Measurements from ENCODE around the gene RPLP1. TPM values are rescaled to one million over a fixed set of nuclear protein-coding genes. Genes with fewer than 3 reads are reported as not detected.
A peak's percentile ranks its signal among the peaks of the same experiment; 100 is the strongest.

The RPLP1 gene
- total RNA-seq: 1,000 to 10,000 TPM; 1,785 to 1,910 TPM

GRCh38 chr15:69452692-69453521, at the start of gene RPLP1:
Gene RPLP1 (plus strand): TSS chr15:69452818. CDS start chr15:69452949, 131 bp downstream.
- Mint-ChIP-seq H3K4me3 (peak within 1 kb of the TSS; percentile 100), H3K4me1 (peaks cover 31% of the 10 kb centered on the region), H3K9me3 (no peaks in the 10 kb centered on the region), H3K27ac (peak within 1 kb of the TSS; percentile 100), H3K36me3 (peaks cover 37% of the 10 kb centered on the region), H3K27me3 (no peaks in the 10 kb centered on the region)
- POLR2A ChIA-PET: interaction anchor here (0.5 to 4.4 kb wide), 25 partner anchors 10 to 1906 kb away, joined by 3 to 134 read pairs (median 5); partner anchors contain the start of genes GLCE, KIF23 and TLE3
- ATAC-seq (ENCODE audit: low read depth) (peak; percentile 89), DNase-seq (peak; percentile 97)

GRCh38 chr15:69403594-69403993, 49.0 kb upstream of the RPLP1 start:
- no peak for DNase-seq
- no peak overlapping the region for H3K27ac Mint-ChIP-seq
- no peaks in the 10 kb centered on the region for H3K36me3 Mint-ChIP-seq
- H3K27me3 Mint-ChIP-seq: peaks cover 21% of the 10 kb centered on the region
- peaks cover 7% of the 10 kb centered on the region for H3K4me1 Mint-ChIP-seq
- no peak for ATAC-seq (ENCODE audit: low read depth)
- POLR2A ChIA-PET: no interaction called here
- no peak overlapping the region for H3K4me3 Mint-ChIP-seq
- H3K9me3 Mint-ChIP-seq: no peaks in the 10 kb centered on the region

GRCh38 chr15:69405110-69405509, 47.5 kb upstream of the RPLP1 start:
- POLR2A ChIA-PET: no interaction called here
- Mint-ChIP-seq H3K27ac (no peak overlapping the region), H3K27me3 (peaks cover 21% of the 10 kb centered on the region), H3K4me1 (peaks cover 4% of the 10 kb centered on the region), H3K9me3 (no peaks in the 10 kb centered on the region), H3K36me3 (no peaks in the 10 kb centered on the region), H3K4me3 (no peak overlapping the region)
- DNase-seq: no peak
- no peak for ATAC-seq (ENCODE audit: low read depth)

GRCh38 chr15:69407719-69408400, 44.8 kb upstream of the RPLP1 start:
- Mint-ChIP-seq H3K4me3 (no peak overlapping the region), H3K27ac (no peak overlapping the region), H3K4me1 (no peaks in the 10 kb centered on the region), H3K27me3 (peaks cover 25% of the 10 kb centered on the region), H3K9me3 (no peaks in the 10 kb centered on the region), H3K36me3 (no peaks in the 10 kb centered on the region)
- no peak for DNase-seq
- ATAC-seq (ENCODE audit: low read depth): no peak
- POLR2A ChIA-PET: no interaction called here

GRCh38 chr15:69408841-69409240, 43.8 kb upstream of the RPLP1 start:
- Mint-ChIP-seq H3K4me1 (peaks cover 8% of the 10 kb centered on the region), H3K4me3 (no peak overlapping the region), H3K36me3 (no peaks in the 10 kb centered on the region), H3K27me3 (peaks cover 25% of the 10 kb centered on the region), H3K9me3 (no peaks in the 10 kb centered on the region), H3K27ac (no peak overlapping the region)
- ATAC-seq (ENCODE audit: low read depth): no peak
- POLR2A ChIA-PET: no interaction called here
- DNase-seq: no peak

GRCh38 chr15:69410248-69410874, 42.3 kb upstream of the RPLP1 start:
- no peaks in the 10 kb centered on the region for H3K9me3 Mint-ChIP-seq
- no peak overlapping the region for H3K27ac Mint-ChIP-seq
- ATAC-seq (ENCODE audit: low read depth): no peak
- H3K4me3 Mint-ChIP-seq: no peak overlapping the region
- peaks cover 12% of the 10 kb centered on the region for H3K4me1 Mint-ChIP-seq
- peaks cover 3% of the 10 kb centered on the region for H3K36me3 Mint-ChIP-seq
- POLR2A ChIA-PET: no interaction called here
- peaks cover 13% of the 10 kb centered on the region for H3K27me3 Mint-ChIP-seq
- DNase-seq: no peak

- ATAC-seq (ENCODE audit: low read depth): no peak
- no peak overlapping the region for H3K4me3 Mint-ChIP-seq
- no peaks in the 10 kb centered on the region for H3K9me3 Mint-ChIP-seq
- no peak overlapping the region for H3K27ac Mint-ChIP-seq
- POLR2A ChIA-PET: interaction anchor here (0.9 to 4.1 kb wide), 3 partner anchors 37 to 40 kb away, joined by 3 to 52 read pairs (median 5); partner anchors contain the start of gene RPLP1
- no peak for DNase-seq
- peaks cover 7% of the 10 kb centered on the region for H3K27me3 Mint-ChIP-seq
- peaks cover 7% of the 10 kb centered on the region for H3K36me3 Mint-ChIP-seq
- H3K4me1 Mint-ChIP-seq: peaks cover 20% of the 10 kb centered on the region
Observed at GRCh38 chr15:69412274-69412673, 40.3 kb upstream of the RPLP1 start.

- no peaks in the 10 kb centered on the region for H3K9me3 Mint-ChIP-seq
- DNase-seq (no peak), ATAC-seq (ENCODE audit: low read depth) (no peak)
- POLR2A ChIA-PET: interaction anchor here (0.9 to 4.1 kb wide), 2 partner anchors 36 to 40 kb away, joined by 3 to 52 read pairs; partner anchors contain the start of gene RPLP1
- H3K36me3 Mint-ChIP-seq: peaks cover 11% of the 10 kb centered on the region
- H3K4me3 Mint-ChIP-seq: no peak overlapping the region
- H3K27ac Mint-ChIP-seq: no peak overlapping the region
- H3K4me1 Mint-ChIP-seq: peaks cover 24% of the 10 kb centered on the region
- peaks cover 6% of the 10 kb centered on the region for H3K27me3 Mint-ChIP-seq
Observed at GRCh38 chr15:69412701-69413100, 39.9 kb upstream of the RPLP1 start.

GRCh38 chr15:69413822-69414700, 38.6 kb upstream of the RPLP1 start, which contains the start of gene KIF23:
Gene KIF23 (plus strand): TSS chr15:69414349. CDS start chr15:69414466, 117 bp downstream.
- POLR2A ChIA-PET: interaction anchor here (1.0 to 4.1 kb wide), 4 partner anchors 18 to 44 kb away, joined by 3 to 52 read pairs (median 4); partner anchors contain the start of gene RPLP1
- H3K27ac Mint-ChIP-seq: peak within 1 kb of the TSS; percentile 85
- H3K4me1 Mint-ChIP-seq: peaks cover 30% of the 10 kb centered on the region
- peaks cover 23% of the 10 kb centered on the region for H3K36me3 Mint-ChIP-seq
- H3K4me3 Mint-ChIP-seq: peak within 1 kb of the TSS; percentile 92
- peak; percentile 96 for ATAC-seq (ENCODE audit: low read depth)
- peaks cover 4% of the 10 kb centered on the region for H3K27me3 Mint-ChIP-seq
- peak; percentile 92 for DNase-seq
- no peaks in the 10 kb centered on the region for H3K9me3 Mint-ChIP-seq

- H3K4me3 Mint-ChIP-seq: peak overlapping the region; percentile 92
- H3K36me3 Mint-ChIP-seq: peaks cover 30% of the 10 kb centered on the region
- POLR2A ChIA-PET: interaction anchor here (1.0 to 4.1 kb wide), 4 partner anchors 17 to 43 kb away, joined by 3 to 52 read pairs (median 4); partner anchors contain the start of gene RPLP1
- H3K9me3 Mint-ChIP-seq: no peaks in the 10 kb centered on the region
- peaks cover 4% of the 10 kb centered on the region for H3K27me3 Mint-ChIP-seq
- H3K27ac Mint-ChIP-seq: peak overlapping the region; percentile 72
- ATAC-seq (ENCODE audit: low read depth) (peak; percentile 26), DNase-seq (no peak)
- H3K4me1 Mint-ChIP-seq: peaks cover 36% of the 10 kb centered on the region
Observed at GRCh38 chr15:69414701-69415167, 37.9 kb upstream of the RPLP1 start.

GRCh38 chr15:69415381-69415780, 37.2 kb upstream of the RPLP1 start:
- POLR2A ChIA-PET: interaction anchor here (4.1 kb wide), 1 partner anchor 37 kb away, joined by 52 read pairs; the partner anchor contains the start of gene RPLP1
- DNase-seq (no peak), ATAC-seq (ENCODE audit: low read depth) (no peak)
- Mint-ChIP-seq H3K36me3 (peaks cover 34% of the 10 kb centered on the region), H3K27ac (no peak overlapping the region), H3K4me1 (peaks cover 36% of the 10 kb centered on the region), H3K4me3 (peak overlapping the region; percentile 92), H3K27me3 (peaks cover 4% of the 10 kb centered on the region), H3K9me3 (no peaks in the 10 kb centered on the region)

GRCh38 chr15:69417581-69417980, 35.0 kb upstream of the RPLP1 start:
- Mint-ChIP-seq H3K27me3 (no peaks in the 10 kb centered on the region), H3K9me3 (no peaks in the 10 kb centered on the region), H3K36me3 (peaks cover 43% of the 10 kb centered on the region), H3K4me1 (peaks cover 36% of the 10 kb centered on the region), H3K4me3 (no peak overlapping the region), H3K27ac (no peak overlapping the region)
- DNase-seq (no peak), ATAC-seq (ENCODE audit: low read depth) (no peak)
- POLR2A ChIA-PET: interaction anchor here (4.5 kb wide), 1 partner anchor 35 kb away, joined by 19 read pairs; the partner anchor contains the start of gene RPLP1
